GM12878 (cell line): ENCODE measurements around the gene COG7. TPM values are rescaled to one million over a fixed set of nuclear protein-coding genes. Genes with fewer than 3 reads are reported as not detected.

Source experiments
- ATAC-seq: fragments of 200-7000 bp; cut with Tn5 transposase; 3 replicates; pipeline ENCODE4 v1.9.1; 2020; ENCODE audit warnings: mild to moderate bottlenecking, moderate library complexity
- BruUV-seq: library from RNA; stranded (reverse); fragments of 400-500 nt; replicated peaks from 2 replicates; lab custom pipeline; 2021; lab: Mats Ljungman, UMichigan
- CTCF ChIA-PET: fragments of 300-600 bp; sonication (Branson Sonifier 250); formaldehyde crosslinking; extraction: SDS; loops from one replicate; lab custom pipeline; 2021; ENCODE audit warnings: inconsistent platforms; lab: Yijun Ruan, JAX
- POLR2A ChIA-PET: fragments of 350-600 bp; formaldehyde crosslinking; extraction: SDS; loops from one replicate; lab custom pipeline; 2021; ENCODE audit warnings: inconsistent platforms; lab: Charles Lee
- RAD21 ChIA-PET: fragments of 300-600 bp; sonication (Branson Sonifier 250); formaldehyde crosslinking; loops from one replicate; lab custom pipeline; 2023; ENCODE audit warnings: antibody characterized with exemption; ENCODE audit not compliant: unreplicated experiment; lab: Charles Lee
- SMC1A ChIA-PET: fragments of 300-600 bp; sonication (Branson Sonifier 250); formaldehyde crosslinking; loops from one replicate; lab custom pipeline; 2023; ENCODE audit not compliant: unreplicated experiment, uncharacterized antibody; lab: Charles Lee
- DNase-seq: peaks from one replicate; pipeline ENCODE4 v3.0.0-alpha.2; 2011; ENCODE audit warnings: low read depth, low spot score
- FAIRE-seq: peaks from 3 replicates; lab custom pipeline; 2011; peaks lifted over from hg19 to GRCh38; lab: Jason Lieb, UNC
- H2AFZ ChIP-seq: 2 replicates; pipeline ENCODE4 v1.6.0; 2011; ENCODE audit warnings: low read depth, low read length, control low read depth; ENCODE audit not compliant: control insufficient read depth
- H3K27ac ChIP-seq: 2 replicates; pipeline ENCODE4 v1.5.1; 2011; ENCODE audit warnings: control low read depth; ENCODE audit not compliant: control insufficient read depth, insufficient read depth
- H3K27me3 ChIP-seq, 2 experiments: replicated peaks in 1 of 2; 2 replicates each; pipeline versions ENCODE4 v1.6.0 to v1.6.1; 2011; ENCODE audit warnings: low read length in 1 of 2; ENCODE audit not compliant: control insufficient read depth in 2 of 2, insufficient read depth in 2 of 2
- H3K36me3 ChIP-seq, 2 experiments: 2 replicates each; pipeline ENCODE4 v1.5.1; 2011; ENCODE audit warnings: low read length in 1 of 2; ENCODE audit not compliant: control insufficient read depth in 2 of 2, insufficient read depth in 2 of 2
- H3K4me1 ChIP-seq: 2 replicates; pipeline ENCODE4 v1.6.1; 2011; ENCODE audit warnings: mild to moderate bottlenecking, low read length, moderate library complexity, mixed read lengths; ENCODE audit not compliant: control insufficient read depth, insufficient read depth
- H3K4me2 ChIP-seq: 2 replicates; pipeline ENCODE4 v1.6.0; 2011; ENCODE audit warnings: control low read depth; ENCODE audit not compliant: control insufficient read depth, insufficient read depth
- H3K4me3 ChIP-seq: fragments of 200-600 bp; sonication (generic); 2 replicates; pipeline ENCODE4 v1.5.1; 2016
- H3K79me2 ChIP-seq: 2 replicates; pipeline ENCODE4 v1.6.0; 2011; ENCODE audit warnings: low read length; ENCODE audit not compliant: control insufficient read depth, insufficient read depth
- H3K9ac ChIP-seq: 2 replicates; pipeline ENCODE4 v1.8.0; 2011; ENCODE audit warnings: low read length, control low read depth, mixed read lengths; ENCODE audit not compliant: control insufficient read depth, insufficient read depth
- H3K9me3 ChIP-seq: replicated peaks from 3 replicates; pipeline ENCODE4 v1.5.1; 2011; ENCODE audit warnings: mild to moderate bottlenecking, low read length; ENCODE audit not compliant: control insufficient read depth, insufficient read depth
- H4K20me1 ChIP-seq: 2 replicates; pipeline ENCODE4 v1.6.0; 2011; ENCODE audit not compliant: control insufficient read depth, insufficient read depth
- BCL11A ChIP-seq: IDR thresholded peaks from 2 replicates; pipeline ENCODE4 v1.6.1; 2011; ENCODE audit warnings: low read depth, low read length
- ELK1 ChIP-seq: IDR thresholded peaks from 2 replicates; pipeline ENCODE4 v1.6.1; 2012; ENCODE audit warnings: low read depth, low read length, improper control_type of control experiment
- HCFC1 ChIP-seq: fragments of 150-350 bp; IDR thresholded peaks from 2 replicates; pipeline ENCODE4 v1.6.1; 2014; ENCODE audit warnings: low read length
- IKZF1 ChIP-seq: fragments of 450-650 bp; conservative IDR thresholded peaks from 2 replicates; pipeline ENCODE4 v1.6.1; 2017; ENCODE audit warnings: antibody characterized with exemption, mild to moderate bottlenecking
- JUND ChIP-seq: IDR thresholded peaks from 2 replicates; pipeline ENCODE4 v1.6.1; 2012; ENCODE audit warnings: low read depth, mild to moderate bottlenecking, low read length, improper control_type of control experiment, moderate library complexity
- SREBF2 ChIP-seq: IDR thresholded peaks from 2 replicates; pipeline ENCODE4 v1.6.1; 2012; ENCODE audit warnings: mild to moderate bottlenecking, low read length
- YY1 ChIP-seq: IDR thresholded peaks from 2 replicates; pipeline ENCODE4 v1.6.1; 2011; ENCODE audit warnings: low read depth, mild to moderate bottlenecking, low read length
- ZBTB40 ChIP-seq: fragments of 450-650 bp; IDR thresholded peaks from 2 replicates; pipeline ENCODE4 v1.6.1; 2016; ENCODE audit warnings: mild to moderate bottlenecking, moderate library complexity, borderline replicate concordance
- WGBS: methylation state at CpG from one replicate; pipeline ENCODE4 v1.1.6; 2016; ENCODE audit warnings: low lambda C conversion rate; ENCODE audit not compliant: insufficient replicate concordance, insufficient coverage; ENCODE audit errors: missing lambda C conversion rate; 5-methylcytosine and 5-hydroxymethylcytosine counted together
- in situ Hi-C: fragments of 300-500 bp; cut with MboI; formaldehyde crosslinking; loops from 9 replicates; pipeline ENCODE4 v1.14.3; 2018; ENCODE audit warnings: mixed read lengths
- intact Hi-C: fragments of 100-400 bp; cut with micrococcal nuclease; formaldehyde crosslinking; loops from one replicate; pipeline ENCODE4 v1.14.2; 2022; ENCODE audit not compliant: unreplicated experiment
- polyA plus RNA-seq, 11 experiments: library from polyadenylated mRNA; depleted of rRNA in 4 of 11; unstranded in 6 of 11; stranded (reverse) in 5 of 11; fragments of >200 nt; fragmentation: Nextera tagmentation in 4 of 11; fragmentation: Illumina TruSeq in 1 of 11; extraction: Ambion mirVana in 4 of 11; extraction: Trizol in 1 of 11; gene quantifications; 1 replicate in 1 of 11; 2 replicates in 10 of 11; pipeline versions ENCODE4 v1.2.1 to v1.2.3, GENCODE V29; 2011 to 2016; ENCODE audit warnings: inconsistent platforms in 2 of 11, missing spikeins in 2 of 11, low read depth in 1 of 11
- total RNA-seq, 4 experiments: library from RNA; depleted of rRNA in 3 of 4; stranded (reverse); fragments of >200 nt in 3 of 4; fragmentation: Illumina TruSeq in 1 of 4; extraction: Trizol in 1 of 4; gene quantifications; 2 replicates each; pipeline versions ENCODE4 v1.2.1 to v1.2.3, GENCODE V29; 2013 to 2021
- TF ChIP-seq, protein P1 (sequence below): IDR thresholded peaks from 2 replicates; pipeline ENCODE4 v1.6.1; 2012; ENCODE audit warnings: improper control_type of control experiment, low read depth, low read length; ENCODE audit not compliant: insufficient replicate concordance
- TF ChIP-seq, protein P2 (sequence below): fragments of 450-650 bp; IDR thresholded peaks from 2 replicates; pipeline ENCODE4 v1.6.1; 2017; ENCODE audit warnings: low read depth, mild to moderate bottlenecking, moderate library complexity

COG7 gene
- total and polyA plus RNA-seq, 10 of the 15 experiments (the other 5 are each of a cell fraction or from before 2014, with no cell fraction given), result 2.9 to 24.0 (median 10.0) TPM

DNA sequence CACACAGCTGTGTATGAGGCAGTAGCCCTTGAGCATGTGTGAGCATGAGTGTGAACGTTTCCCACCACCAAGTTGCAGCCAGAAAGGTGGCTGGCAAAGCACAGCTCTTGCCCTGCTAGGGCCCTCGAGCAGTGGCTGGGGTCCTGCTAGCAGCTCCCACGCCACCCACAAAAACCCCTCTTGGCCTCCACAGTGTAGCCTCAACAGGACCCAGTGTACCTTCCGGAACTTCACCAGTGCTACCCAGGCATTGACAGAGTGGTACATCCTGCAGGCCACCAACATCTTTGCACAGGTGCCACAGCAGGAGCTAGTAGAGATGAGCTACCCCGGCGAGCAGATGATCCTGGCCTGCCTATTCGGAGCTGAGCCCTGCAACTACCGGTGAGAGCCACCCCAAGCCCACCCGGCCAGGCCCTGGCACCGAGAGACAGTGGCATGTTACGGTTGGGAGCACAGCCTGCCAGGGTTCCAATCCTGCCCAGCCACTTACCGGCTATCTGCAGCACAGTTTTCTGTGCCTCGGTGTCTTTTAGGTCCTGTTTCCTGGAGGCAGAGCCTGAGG is 97.8 kb downstream of the COG7 start (continued):
- TF ChIP-seq, protein P1, sequence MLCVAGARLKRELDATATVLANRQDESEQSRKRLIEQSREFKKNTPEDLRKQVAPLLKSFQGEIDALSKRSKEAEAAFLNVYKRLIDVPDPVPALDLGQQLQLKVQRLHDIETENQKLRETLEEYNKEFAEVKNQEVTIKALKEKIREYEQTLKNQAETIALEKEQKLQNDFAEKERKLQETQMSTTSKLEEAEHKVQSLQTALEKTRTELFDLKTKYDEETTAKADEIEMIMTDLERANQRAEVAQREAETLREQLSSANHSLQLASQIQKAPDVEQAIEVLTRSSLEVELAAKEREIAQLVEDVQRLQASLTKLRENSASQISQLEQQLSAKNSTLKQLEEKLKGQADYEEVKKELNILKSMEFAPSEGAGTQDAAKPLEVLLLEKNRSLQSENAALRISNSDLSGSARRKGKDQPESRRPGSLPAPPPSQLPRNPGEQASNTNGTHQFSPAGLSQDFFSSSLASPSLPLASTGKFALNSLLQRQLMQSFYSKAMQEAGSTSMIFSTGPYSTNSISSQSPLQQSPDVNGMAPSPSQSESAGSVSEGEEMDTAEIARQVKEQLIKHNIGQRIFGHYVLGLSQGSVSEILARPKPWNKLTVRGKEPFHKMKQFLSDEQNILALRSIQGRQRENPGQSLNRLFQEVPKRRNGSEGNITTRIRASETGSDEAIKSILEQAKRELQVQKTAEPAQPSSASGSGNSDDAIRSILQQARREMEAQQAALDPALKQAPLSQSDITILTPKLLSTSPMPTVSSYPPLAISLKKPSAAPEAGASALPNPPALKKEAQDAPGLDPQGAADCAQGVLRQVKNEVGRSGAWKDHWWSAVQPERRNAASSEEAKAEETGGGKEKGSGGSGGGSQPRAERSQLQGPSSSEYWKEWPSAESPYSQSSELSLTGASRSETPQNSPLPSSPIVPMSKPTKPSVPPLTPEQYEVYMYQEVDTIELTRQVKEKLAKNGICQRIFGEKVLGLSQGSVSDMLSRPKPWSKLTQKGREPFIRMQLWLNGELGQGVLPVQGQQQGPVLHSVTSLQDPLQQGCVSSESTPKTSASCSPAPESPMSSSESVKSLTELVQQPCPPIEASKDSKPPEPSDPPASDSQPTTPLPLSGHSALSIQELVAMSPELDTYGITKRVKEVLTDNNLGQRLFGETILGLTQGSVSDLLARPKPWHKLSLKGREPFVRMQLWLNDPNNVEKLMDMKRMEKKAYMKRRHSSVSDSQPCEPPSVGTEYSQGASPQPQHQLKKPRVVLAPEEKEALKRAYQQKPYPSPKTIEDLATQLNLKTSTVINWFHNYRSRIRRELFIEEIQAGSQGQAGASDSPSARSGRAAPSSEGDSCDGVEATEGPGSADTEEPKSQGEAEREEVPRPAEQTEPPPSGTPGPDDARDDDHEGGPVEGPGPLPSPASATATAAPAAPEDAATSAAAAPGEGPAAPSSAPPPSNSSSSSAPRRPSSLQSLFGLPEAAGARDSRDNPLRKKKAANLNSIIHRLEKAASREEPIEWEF, result no peak
- TF ChIP-seq ELK1, result no peak
- no peak for TF ChIP-seq BCL11A
- no peak for TF ChIP-seq JUND
- TF ChIP-seq YY1, result no peak
- TF ChIP-seq, all 136 proteins: peak for 0

DNA sequence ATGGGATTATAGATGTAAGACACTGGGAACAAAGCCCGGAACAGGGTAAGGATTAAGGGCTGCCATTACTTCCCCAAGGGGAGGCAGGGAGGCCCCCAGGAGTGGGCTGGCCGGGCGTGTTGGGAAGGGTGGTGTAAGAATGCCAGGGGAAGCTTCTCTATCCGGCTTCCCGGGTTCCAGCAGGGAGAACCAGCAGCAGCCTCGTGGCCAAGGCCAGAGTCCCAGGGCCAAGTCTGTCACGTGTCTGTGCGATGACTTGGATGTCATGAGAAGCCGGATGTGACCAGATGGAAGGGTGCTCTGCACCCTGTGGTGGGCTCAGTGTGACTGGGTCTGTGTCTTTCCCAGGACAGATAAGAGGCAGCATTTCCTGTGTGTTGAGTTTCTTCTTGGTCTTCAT is 98.7 kb downstream of the COG7 start:
- BruUV-seq, result no TSS peak
- no peak overlapping the region for H3K27ac ChIP-seq
- H3K36me3 ChIP-seq, result no peaks in the 10 kb centered on the region
- intact Hi-C loops (no loop called here), in situ Hi-C loops (no loop called here)
- ChIA-PET CTCF (no interaction called here), SMC1A (no interaction called here), RAD21 (no interaction called here), POLR2A (interaction anchor here (1.5 kb wide), 1 partner anchor 9 kb away, joined by 3 read pairs; no protein-coding TSS in a partner anchor)
- ATAC-seq (no peak), FAIRE-seq (no peak), DNase-seq (no peak)
- no peak overlapping the region for H3K4me2 ChIP-seq
- no peak overlapping the region for H3K4me3 ChIP-seq
- H3K9me3 ChIP-seq, result no peaks in the 10 kb centered on the region; the same call in 2 of the 3 replicates
- H3K9ac ChIP-seq, result no peak overlapping the region
- no peak overlapping the region for H2AFZ ChIP-seq
- H3K79me2 ChIP-seq, result no peaks in the 10 kb centered on the region
- 63% methylated on average over 9 of the region's 9 CpGs for WGBS
- no peaks in the 10 kb centered on the region; the same call in 1 of the 2 replicates for H3K4me1 ChIP-seq
- no peaks in the 10 kb centered on the region for H4K20me1 ChIP-seq
- H3K27me3 ChIP-seq, result no peaks in the 10 kb centered on the region
- TF ChIP-seq, protein P2, sequence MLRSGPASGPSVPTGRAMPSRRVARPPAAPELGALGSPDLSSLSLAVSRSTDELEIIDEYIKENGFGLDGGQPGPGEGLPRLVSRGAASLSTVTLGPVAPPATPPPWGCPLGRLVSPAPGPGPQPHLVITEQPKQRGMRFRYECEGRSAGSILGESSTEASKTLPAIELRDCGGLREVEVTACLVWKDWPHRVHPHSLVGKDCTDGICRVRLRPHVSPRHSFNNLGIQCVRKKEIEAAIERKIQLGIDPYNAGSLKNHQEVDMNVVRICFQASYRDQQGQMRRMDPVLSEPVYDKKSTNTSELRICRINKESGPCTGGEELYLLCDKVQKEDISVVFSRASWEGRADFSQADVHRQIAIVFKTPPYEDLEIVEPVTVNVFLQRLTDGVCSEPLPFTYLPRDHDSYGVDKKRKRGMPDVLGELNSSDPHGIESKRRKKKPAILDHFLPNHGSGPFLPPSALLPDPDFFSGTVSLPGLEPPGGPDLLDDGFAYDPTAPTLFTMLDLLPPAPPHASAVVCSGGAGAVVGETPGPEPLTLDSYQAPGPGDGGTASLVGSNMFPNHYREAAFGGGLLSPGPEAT, result no peak
- TF ChIP-seq HCFC1 (no peak), IKZF1 (no peak), SREBF2 (no peak), ZBTB40 (no peak)
- TF ChIP-seq, all 136 proteins: peak for 0
